CD14-positive monocyte (primary cell): ENCODE results near the gene CAMTA1. TPM values are rescaled to one million over a fixed set of nuclear protein-coding genes. Genes with fewer than 3 reads are reported as not detected.

Experiments used
- DNase-seq, 3 donors: peaks; one replicate each; pipeline ENCODE4 v3.0.0-alpha.2; 2011 to 2022
- H2AFZ ChIP-seq: 2 replicates; pipeline ENCODE4 v1.6.0; 2012; ENCODE audit warnings: mild to moderate bottlenecking, low read depth, low read length, inconsistent platforms; ENCODE audit not compliant: insufficient read depth, poor library complexity, severe bottlenecking
- H3K27ac ChIP-seq, 2 donors: 1 replicate in 1 of 2; 2 replicates in 1 of 2; pipeline ENCODE4 v1.5.1; 2012 to 2013; ENCODE audit warnings: low read length in 2 of 2, control low read depth in 1 of 2, inconsistent platforms in 1 of 2, low read depth in 1 of 2, mild to moderate bottlenecking in 1 of 2
- H3K27me3 ChIP-seq, 2 donors: one replicate each; pipeline versions ENCODE4 v1.6.0 to v1.6.1; 2011 to 2013; ENCODE audit warnings: low read length in 2 of 2; ENCODE audit not compliant: control insufficient read depth in 2 of 2, insufficient read depth in 2 of 2
- H3K36me3 ChIP-seq, 2 donors: replicated peaks in 1 of 2; 1 replicate in 1 of 2; 2 replicates in 1 of 2; pipeline versions ENCODE4 v1.5.1 to v1.6.1; 2012 to 2013; ENCODE audit warnings: low read length in 2 of 2, control low read depth in 1 of 2, inconsistent platforms in 1 of 2, mild to moderate bottlenecking in 1 of 2; ENCODE audit not compliant: insufficient read depth in 2 of 2, control insufficient read depth in 1 of 2
- H3K4me1 ChIP-seq, 2 donors: 1 replicate in 1 of 2; 2 replicates in 1 of 2; pipeline versions ENCODE4 v1.5.1 to v1.6.1; 2012 to 2013; ENCODE audit warnings: low read length in 2 of 2, control low read depth in 1 of 2, inconsistent platforms in 1 of 2, mild to moderate bottlenecking in 1 of 2, moderate library complexity in 1 of 2; ENCODE audit not compliant: insufficient read depth in 2 of 2, control insufficient read depth in 1 of 2
- H3K4me2 ChIP-seq: replicated peaks from 2 replicates; pipeline ENCODE3; 2012; ENCODE audit warnings: low read length, moderate library complexity, mild to moderate bottlenecking; ENCODE audit not compliant: poor library complexity, severe bottlenecking; ENCODE audit errors: extremely low read depth
- H3K4me3 ChIP-seq, 3 experiments: fragments of 200-600 bp in 1 of 3; sonication (generic) in 1 of 3; replicated peaks in 1 of 3; 1 replicate in 2 of 3; 2 replicates in 1 of 3; pipeline ENCODE4 v1.5.1; 2011 to 2013; ENCODE audit warnings: low read length in 3 of 3, mild to moderate bottlenecking in 3 of 3, control low read depth in 2 of 3, low read depth in 2 of 3, inconsistent platforms in 1 of 3, moderate library complexity in 1 of 3
- H3K79me2 ChIP-seq: 2 replicates; pipeline ENCODE4 v1.6.0; 2012; ENCODE audit warnings: mild to moderate bottlenecking, control low read depth, inconsistent platforms, low read length, moderate library complexity; ENCODE audit not compliant: insufficient read depth
- H3K9ac ChIP-seq: 2 replicates; pipeline ENCODE4 v1.6.0; 2017; ENCODE audit warnings: low read length, mild to moderate bottlenecking; ENCODE audit not compliant: insufficient read depth, poor library complexity, severe bottlenecking
- H3K9me3 ChIP-seq, 2 donors: replicated peaks in 1 of 2; 1 replicate in 1 of 2; 2 replicates in 1 of 2; pipeline versions ENCODE4 v1.5.1 to v1.6.1; 2012 to 2013; ENCODE audit warnings: low read length in 2 of 2, control low read depth in 1 of 2; ENCODE audit not compliant: control insufficient read depth in 1 of 2, insufficient read depth in 1 of 2
- H4K20me1 ChIP-seq: 2 replicates; pipeline ENCODE4 v1.6.0; 2012; ENCODE audit warnings: mild to moderate bottlenecking, low read length, control low read depth, moderate library complexity; ENCODE audit not compliant: insufficient read depth
- H3K27ac Mint-ChIP-seq, 7 donors: one replicate each; pipeline ENCODE4 v1.8.0; 2020; ENCODE audit warnings: mild to moderate bottlenecking in 7 of 7, mixed read lengths in 7 of 7, moderate library complexity in 6 of 7, inconsistent platforms in 2 of 7
- H3K27me3 Mint-ChIP-seq, 3 donors: one replicate each; pipeline ENCODE4 v1.8.0; 2021 to 2022; ENCODE audit warnings: low read depth in 3 of 3, mild to moderate bottlenecking in 3 of 3, mixed read lengths in 3 of 3, moderate library complexity in 3 of 3, inconsistent platforms in 1 of 3
- H3K36me3 Mint-ChIP-seq, 2 donors: one replicate each; pipeline ENCODE4 v1.8.0; 2020; ENCODE audit warnings: mixed read lengths in 2 of 2, inconsistent platforms in 1 of 2, mild to moderate bottlenecking in 1 of 2
- H3K4me1 Mint-ChIP-seq: one replicate; pipeline ENCODE4 v1.8.0; 2020; ENCODE audit warnings: mild to moderate bottlenecking, mixed read lengths
- H3K4me3 Mint-ChIP-seq, 2 donors: one replicate each; pipeline ENCODE4 v1.8.0; 2020; ENCODE audit warnings: mild to moderate bottlenecking in 2 of 2, mixed read lengths in 2 of 2, moderate library complexity in 1 of 2
- H3K9me3 Mint-ChIP-seq, 7 donors: one replicate each; pipeline ENCODE4 v1.8.0; 2020 to 2022; ENCODE audit warnings: mixed read lengths in 7 of 7, mild to moderate bottlenecking in 6 of 7, moderate library complexity in 6 of 7, inconsistent platforms in 2 of 7
- CTCF ChIP-seq: fragments of 200-600 bp; IDR thresholded peaks from one replicate; pipeline ENCODE4 v1.8.0; 2022; ENCODE audit warnings: antibody characterized with exemption, mild to moderate bottlenecking
- WGBS: methylation state at CpG from one replicate; pipeline ENCODE4 v1.1.5; 2013; ENCODE audit warnings: missing lambda C conversion rate; ENCODE audit not compliant: insufficient coverage; 5-methylcytosine and 5-hydroxymethylcytosine counted together
- intact Hi-C, 2 donors: fragments of 100-400 bp; cut with micrococcal nuclease; formaldehyde crosslinking; loops; one replicate each; pipeline versions ENCODE4 v1.15.0 to v1.15.1; 2023
- polyA plus RNA-seq, 3 donors: library from polyadenylated mRNA; depleted of rRNA in 1 of 3; unstranded in 2 of 3; stranded (reverse) in 1 of 3; fragments of 300-500 nt in 2 of 3; fragments of >200 nt in 1 of 3; fragmentation: Illumina TruSeq in 2 of 3; gene quantifications; 1 replicate in 2 of 3; 2 replicates in 1 of 3; pipeline ENCODE4 v1.2.3, GENCODE V29; 2012 to 2021

Gene CAMTA1
- polyA plus RNA-seq, 3 donors: 52.0 to 89.6 (median 78.3) TPM

- Histone ChIP-seq H3K4me1 (no peaks in the 10 kb centered on the region), H3K4me2 (no peak overlapping the region), H3K79me2 (no peaks in the 10 kb centered on the region), H3K9ac (no peak overlapping the region), H2AFZ (no peak overlapping the region), H3K27me3 (no peaks in the 10 kb centered on the region), H3K36me3 (no peaks in the 10 kb centered on the region), H3K27ac (no peak overlapping the region), H3K9me3 (no peaks in the 10 kb centered on the region), H3K4me3 (no peak overlapping the region), H4K20me1 (no peaks in the 10 kb centered on the region)
- no peak for DNase-seq
- no peaks in the 10 kb centered on the region for H3K36me3 Mint-ChIP-seq
- peaks cover 2 to 14% (median 12%) of the 10 kb centered on the region in 3 donors for H3K27me3 Mint-ChIP-seq
- no peak overlapping the region for H3K4me3 Mint-ChIP-seq
- 94% methylated on average over 2 of the region's 6 CpGs for WGBS
- H3K4me1 Mint-ChIP-seq: no peaks in the 10 kb centered on the region
- TF ChIP-seq CTCF: no peak
- H3K9me3 Mint-ChIP-seq: peaks cover 0 to 6% (median 2%) of the 10 kb centered on the region in 7 donors
- intact Hi-C loops: no loop called here
- H3K27ac Mint-ChIP-seq: no peak overlapping the region
These were observed 510.7 kb downstream of the CAMTA1 start for GRCh38 chr1:7295946-7296345.

DNA sequence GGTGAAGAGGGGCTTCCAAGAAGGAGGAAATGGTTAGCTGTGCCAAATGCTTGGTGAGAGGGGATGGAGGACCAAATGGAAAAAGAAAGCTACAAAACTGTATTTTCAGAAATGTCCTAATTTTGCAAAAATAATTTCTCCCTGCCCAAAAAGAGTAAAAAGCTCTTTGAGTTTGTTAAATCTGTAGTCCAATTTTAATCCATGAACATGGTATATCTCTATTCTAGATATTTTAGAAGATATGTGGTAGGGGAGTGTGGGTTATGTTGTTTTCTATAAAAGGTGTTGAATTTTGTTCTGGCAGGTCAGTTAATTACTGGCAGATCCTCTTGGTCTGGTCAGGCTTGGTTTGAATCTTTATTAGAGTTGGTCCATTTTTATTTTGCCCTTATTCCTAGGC is 511.7 kb downstream of the CAMTA1 start:
- Mint-ChIP-seq H3K4me1 (no peaks in the 10 kb centered on the region), H3K27me3 (peaks cover 7 to 14% (median 11%) of the 10 kb centered on the region in 3 donors), H3K27ac (no peak overlapping the region), H3K36me3 (no peaks in the 10 kb centered on the region), H3K9me3 (peaks cover 0 to 6% (median 2%) of the 10 kb centered on the region in 7 donors), H3K4me3 (no peak overlapping the region)
- no peak for DNase-seq
- Histone ChIP-seq H3K9me3 (no peaks in the 10 kb centered on the region), H3K27ac (no peak overlapping the region), H2AFZ (no peak overlapping the region), H4K20me1 (no peaks in the 10 kb centered on the region), H3K9ac (no peak overlapping the region), H3K4me2 (no peak overlapping the region), H3K79me2 (no peaks in the 10 kb centered on the region), H3K4me1 (no peaks in the 10 kb centered on the region), H3K4me3 (no peak overlapping the region), H3K36me3 (no peaks in the 10 kb centered on the region), H3K27me3 (no peaks in the 10 kb centered on the region)
- TF ChIP-seq CTCF: no peak
- intact Hi-C loops: no loop called here
